ENCODE measurements around the gene CFAP410.

Gene CFAP410

GRCh38 chr21:44332383-44332782, 6.8 kb downstream of the CFAP410 start:
- no peaks in the 10 kb centered on the region for H3K79me2 ChIP-seq (ENCODE audit: insufficient read depth, low read length)
- peaks cover 13% of the 10 kb centered on the region for H3K36me3 ChIP-seq (ENCODE audit: insufficient read depth, low read length)
- H3K4me2 ChIP-seq (ENCODE audit: low read length), result no peak overlapping the region
- no peak overlapping the region for H3K4me3 ChIP-seq (ENCODE audit: low read depth, low read length, poor library complexity, severe bottlenecking)
- TF ChIP-seq EZH2 (IDR thresholded peaks at IDR 0.05; ENCODE audit: borderline replicate concordance, low read length) (no peak), CTCF (IDR thresholded peaks at IDR 0.05; ENCODE audit: low read length) (no peak)
- H3F3A ChIP-seq (ENCODE audit: insufficient read depth, low read length), result no peaks in the 10 kb centered on the region
- no peaks in the 10 kb centered on the region for H3K9me2 ChIP-seq (ENCODE audit: low read depth, low read length)
- H3K27ac ChIP-seq (ENCODE audit: low read depth, low read length, poor library complexity, severe bottlenecking), result no peak overlapping the region
- no peaks in the 10 kb centered on the region for H4K20me1 ChIP-seq (ENCODE audit: insufficient read depth, low read length)
- no peaks in the 10 kb centered on the region for H3K4me1 ChIP-seq (ENCODE audit: insufficient read depth, low read length, severe bottlenecking)
- H2AFZ ChIP-seq (ENCODE audit: low read length), result no peak overlapping the region
- H3K9ac ChIP-seq (ENCODE audit: low read length), result no peak overlapping the region
- no peaks in the 10 kb centered on the region for H3K9me3 ChIP-seq (ENCODE audit: low read length)
- H3K27me3 ChIP-seq (ENCODE audit: insufficient read depth, low read length), result peaks cover 8% of the 10 kb centered on the region; the same call in 1 of the 2 replicates

GRCh38 chr21:44331650-44332307, 7.4 kb downstream of the CFAP410 start:
- H3K27me3 ChIP-seq (ENCODE audit: insufficient read depth, low read length), result peaks cover 8% of the 10 kb centered on the region; the same call in 1 of the 2 replicates
- H3F3A ChIP-seq (ENCODE audit: insufficient read depth, low read length), result no peaks in the 10 kb centered on the region
- H3K4me2 ChIP-seq (ENCODE audit: low read length), result no peak overlapping the region
- peaks cover 19% of the 10 kb centered on the region for H3K36me3 ChIP-seq (ENCODE audit: insufficient read depth, low read length)
- no peaks in the 10 kb centered on the region for H4K20me1 ChIP-seq (ENCODE audit: insufficient read depth, low read length)
- H2AFZ ChIP-seq (ENCODE audit: low read length), result no peak overlapping the region
- no peaks in the 10 kb centered on the region for H3K4me1 ChIP-seq (ENCODE audit: insufficient read depth, low read length, severe bottlenecking)
- TF ChIP-seq CTCF (IDR thresholded peaks at IDR 0.05; ENCODE audit: low read length) (no peak), EZH2 (IDR thresholded peaks at IDR 0.05; ENCODE audit: borderline replicate concordance, low read length) (no peak)
- no peaks in the 10 kb centered on the region for H3K9me2 ChIP-seq (ENCODE audit: low read depth, low read length)
- H3K9ac ChIP-seq (ENCODE audit: low read length), result no peak overlapping the region
- no peaks in the 10 kb centered on the region for H3K79me2 ChIP-seq (ENCODE audit: insufficient read depth, low read length)
- H3K9me3 ChIP-seq (ENCODE audit: low read length), result no peaks in the 10 kb centered on the region
- no peak overlapping the region for H3K27ac ChIP-seq (ENCODE audit: low read depth, low read length, poor library complexity, severe bottlenecking)
- no peak overlapping the region for H3K4me3 ChIP-seq (ENCODE audit: low read depth, low read length, poor library complexity, severe bottlenecking)

- Histone ChIP-seq H3K4me2 (ENCODE audit: low read length) (no peak overlapping the region), H3K36me3 (ENCODE audit: insufficient read depth, low read length) (peaks cover 18% of the 10 kb centered on the region), H3F3A (ENCODE audit: insufficient read depth, low read length) (no peaks in the 10 kb centered on the region), H3K4me3 (ENCODE audit: low read depth, low read length, poor library complexity, severe bottlenecking) (no peak overlapping the region), H3K9me2 (ENCODE audit: low read depth, low read length) (no peaks in the 10 kb centered on the region), H3K4me1 (ENCODE audit: insufficient read depth, low read length, severe bottlenecking) (no peaks in the 10 kb centered on the region), H3K27me3 (ENCODE audit: insufficient read depth, low read length) (peaks cover 8% of the 10 kb centered on the region; the same call in 1 of the 2 replicates), H3K79me2 (ENCODE audit: insufficient read depth, low read length) (no peaks in the 10 kb centered on the region), H4K20me1 (ENCODE audit: insufficient read depth, low read length) (no peaks in the 10 kb centered on the region), H2AFZ (ENCODE audit: low read length) (no peak overlapping the region), H3K27ac (ENCODE audit: low read depth, low read length, poor library complexity, severe bottlenecking) (no peak overlapping the region), H3K9ac (ENCODE audit: low read length) (no peak overlapping the region), H3K9me3 (ENCODE audit: low read length) (no peaks in the 10 kb centered on the region)
- no peak for TF ChIP-seq EZH2 (IDR thresholded peaks at IDR 0.05; ENCODE audit: borderline replicate concordance, low read length)
- TF ChIP-seq CTCF (IDR thresholded peaks at IDR 0.05; ENCODE audit: low read length), result no peak
Measured at GRCh38 chr21:44331209-44331608, 8.0 kb downstream of the CFAP410 start.
